Mesendoderm (in vitro differentiated cells): ENCODE measurements around the gene U2SURP.

ENCODE experiments used
- DNase-seq: peaks from one replicate; pipeline ENCODE4 v3.0.0; 2013
- H2AK5ac ChIP-seq: 2 replicates; pipeline ENCODE4 v1.6.1; 2013; ENCODE audit warnings: low read length, inconsistent platforms
- H2BK120ac ChIP-seq: 2 replicates; pipeline ENCODE4 v1.6.1; 2013; ENCODE audit warnings: low read depth, mild to moderate bottlenecking, low read length, moderate library complexity, mixed read lengths
- H2BK15ac ChIP-seq: replicated peaks from 2 replicates; pipeline ENCODE4 v1.6.1; 2013; ENCODE audit warnings: low read depth, mild to moderate bottlenecking, moderate library complexity
- H2BK5ac ChIP-seq: 2 replicates; pipeline ENCODE4 v1.6.1; 2013; ENCODE audit warnings: low read length, inconsistent platforms
- H3K18ac ChIP-seq: 2 replicates; pipeline ENCODE4 v1.6.1; 2013; ENCODE audit warnings: mild to moderate bottlenecking, low read length, mixed read lengths
- H3K23ac ChIP-seq: one replicate; pipeline ENCODE4 v1.6.1; 2013; ENCODE audit warnings: low read length
- H3K27ac ChIP-seq: 2 replicates; pipeline ENCODE4 v1.5.1; 2013; ENCODE audit warnings: low read depth, mild to moderate bottlenecking, inconsistent platforms, low read length, moderate library complexity
- H3K27me3 ChIP-seq: 2 replicates; pipeline ENCODE4 v1.6.1; 2013; ENCODE audit warnings: low read length, control low read depth, mild to moderate bottlenecking, inconsistent platforms; ENCODE audit not compliant: insufficient read depth, poor library complexity
- H3K36me3 ChIP-seq: 2 replicates; pipeline ENCODE4 v1.6.1; 2013; ENCODE audit warnings: low read length, inconsistent platforms; ENCODE audit not compliant: control insufficient read depth, insufficient read depth
- H3K4ac ChIP-seq: one replicate; pipeline ENCODE4 v1.6.1; 2013; ENCODE audit warnings: low read depth, mild to moderate bottlenecking, low read length, moderate library complexity
- H3K4me1 ChIP-seq: 2 replicates; pipeline ENCODE4 v1.6.1; 2013; ENCODE audit warnings: low read depth, low read length, inconsistent platforms; ENCODE audit not compliant: control insufficient read depth
- H3K4me2 ChIP-seq: 2 replicates; pipeline ENCODE4 v1.6.1; 2013; ENCODE audit warnings: low read length
- H3K4me3 ChIP-seq: 2 replicates; pipeline ENCODE4 v1.5.1; 2013; ENCODE audit warnings: mild to moderate bottlenecking, low read length
- H3K56ac ChIP-seq: one replicate; pipeline ENCODE4 v1.6.1; 2013; ENCODE audit warnings: low read length
- H3K79me1 ChIP-seq: 2 replicates; pipeline ENCODE4 v1.6.1; 2013; ENCODE audit warnings: low read length, inconsistent platforms
- H3K79me2 ChIP-seq: 2 replicates; pipeline ENCODE4 v1.6.1; 2013; ENCODE audit warnings: mild to moderate bottlenecking, low read length; ENCODE audit not compliant: control insufficient read depth, insufficient read depth
- H3K9ac ChIP-seq: 2 replicates; pipeline ENCODE4 v1.6.1; 2013; ENCODE audit warnings: low read length, inconsistent platforms
- H4K5ac ChIP-seq: one replicate; pipeline ENCODE4 v1.6.1; 2013; ENCODE audit warnings: low read length
- H4K8ac ChIP-seq: one replicate; pipeline ENCODE4 v1.6.1; 2013; ENCODE audit warnings: low read depth, mild to moderate bottlenecking, control low read depth, low read length, moderate library complexity
- WGBS: extraction: QIAGEN DNeasy Blood & Tissue Kit; methylation state at CpG from one replicate; pipeline ENCODE4 v1.1.7; 2013; ENCODE audit warnings: low lambda C conversion rate, missing lambda C conversion rate; ENCODE audit not compliant: insufficient coverage; ENCODE audit errors: extremely low coverage; 5-methylcytosine and 5-hydroxymethylcytosine counted together

Gene U2SURP

GRCh38 chr3:142981108-142981507, 20.3 kb upstream of the U2SURP start:
- Histone ChIP-seq H3K4me2 (no peak overlapping the region), H3K36me3 (no peaks in the 10 kb centered on the region), H3K27ac (no peak overlapping the region), H2BK5ac (no peak overlapping the region), H4K5ac (no peak overlapping the region), H3K79me2 (no peaks in the 10 kb centered on the region), H3K4ac (no peak overlapping the region), H2AK5ac (no peak overlapping the region), H3K27me3 (no peaks in the 10 kb centered on the region), H3K18ac (no peak overlapping the region), H3K9ac (no peak overlapping the region), H3K79me1 (no peaks in the 10 kb centered on the region), H3K4me3 (no peak overlapping the region), H3K56ac (no peak overlapping the region), H2BK120ac (no peak overlapping the region), H3K23ac (no peak overlapping the region), H3K4me1 (no peaks in the 10 kb centered on the region), H2BK15ac (no peak overlapping the region), H4K8ac (no peak overlapping the region)
- DNase-seq, result peak; percentile 71
- no CpG with 5 or more reads among the region's 3 CpGs for WGBS

- H3K27ac ChIP-seq, result no peak overlapping the region
- no peak overlapping the region for H2BK120ac ChIP-seq
- no peak overlapping the region for H2BK5ac ChIP-seq
- no CpG with 5 or more reads among the region's 7 CpGs for WGBS
- no peak overlapping the region for H3K4ac ChIP-seq
- H3K36me3 ChIP-seq, result no peaks in the 10 kb centered on the region
- no peaks in the 10 kb centered on the region for H3K79me2 ChIP-seq
- no peaks in the 10 kb centered on the region for H3K27me3 ChIP-seq
- H2AK5ac ChIP-seq, result no peak overlapping the region
- H3K4me1 ChIP-seq, result no peaks in the 10 kb centered on the region
- H3K4me2 ChIP-seq, result no peak overlapping the region
- no peak overlapping the region for H3K18ac ChIP-seq
- H3K79me1 ChIP-seq, result no peaks in the 10 kb centered on the region
- H3K4me3 ChIP-seq, result no peak overlapping the region
- no peak overlapping the region for H3K23ac ChIP-seq
- no peak overlapping the region for H4K8ac ChIP-seq
- no peak overlapping the region for H3K56ac ChIP-seq
- no peak overlapping the region for H3K9ac ChIP-seq
- no peak overlapping the region for H2BK15ac ChIP-seq
- DNase-seq, result peak; percentile 42
- H4K5ac ChIP-seq, result no peak overlapping the region
Measured at GRCh38 chr3:142982038-142982773, 19.2 kb upstream of the U2SURP start.

- Histone ChIP-seq H3K4me3 (no peak overlapping the region), H4K8ac (no peak overlapping the region), H3K79me1 (no peaks in the 10 kb centered on the region), H3K56ac (no peak overlapping the region), H2BK120ac (no peak overlapping the region), H3K4ac (no peak overlapping the region), H3K4me2 (no peak overlapping the region), H2BK5ac (no peak overlapping the region), H2AK5ac (no peak overlapping the region), H3K36me3 (no peaks in the 10 kb centered on the region), H3K27ac (no peak overlapping the region), H3K23ac (no peak overlapping the region), H3K9ac (no peak overlapping the region), H3K79me2 (no peaks in the 10 kb centered on the region), H3K18ac (no peak overlapping the region), H3K4me1 (no peaks in the 10 kb centered on the region), H2BK15ac (no peak overlapping the region), H4K5ac (no peak overlapping the region), H3K27me3 (no peaks in the 10 kb centered on the region)
- no CpG with 5 or more reads among the region's 2 CpGs for WGBS
- DNase-seq, result no peak
Measured at GRCh38 chr3:142983318-142983717, 18.1 kb upstream of the U2SURP start.

- H2AK5ac ChIP-seq, result no peak overlapping the region
- no peaks in the 10 kb centered on the region for H3K36me3 ChIP-seq
- no peaks in the 10 kb centered on the region for H3K79me2 ChIP-seq
- H3K79me1 ChIP-seq, result no peaks in the 10 kb centered on the region
- H3K9ac ChIP-seq, result no peak overlapping the region
- H3K27ac ChIP-seq, result no peak overlapping the region
- H4K5ac ChIP-seq, result no peak overlapping the region
- H2BK15ac ChIP-seq, result no peak overlapping the region
- H2BK120ac ChIP-seq, result no peak overlapping the region
- no peaks in the 10 kb centered on the region for H3K4me1 ChIP-seq
- no peak overlapping the region for H2BK5ac ChIP-seq
- H3K4me2 ChIP-seq, result no peak overlapping the region
- no peaks in the 10 kb centered on the region for H3K27me3 ChIP-seq
- H3K56ac ChIP-seq, result no peak overlapping the region
- no peak overlapping the region for H3K23ac ChIP-seq
- no peak for DNase-seq
- WGBS, result no CpG with 5 or more reads among the region's 3 CpGs
- no peak overlapping the region for H3K4me3 ChIP-seq
- no peak overlapping the region for H3K4ac ChIP-seq
- H3K18ac ChIP-seq, result no peak overlapping the region
- no peak overlapping the region for H4K8ac ChIP-seq
Measured at GRCh38 chr3:142984255-142984654, 17.1 kb upstream of the U2SURP start.

- H3K4me3 ChIP-seq, result no peak overlapping the region
- H2BK15ac ChIP-seq, result no peak overlapping the region
- no peak overlapping the region for H4K5ac ChIP-seq
- H4K8ac ChIP-seq, result no peak overlapping the region
- no peak overlapping the region for H2AK5ac ChIP-seq
- no peak overlapping the region for H3K9ac ChIP-seq
- no peaks in the 10 kb centered on the region for H3K36me3 ChIP-seq
- H3K18ac ChIP-seq, result no peak overlapping the region
- no peaks in the 10 kb centered on the region for H3K27me3 ChIP-seq
- H3K4me1 ChIP-seq, result no peaks in the 10 kb centered on the region
- H3K4me2 ChIP-seq, result no peak overlapping the region
- H3K79me2 ChIP-seq, result no peaks in the 10 kb centered on the region
- no peak overlapping the region for H3K27ac ChIP-seq
- no peak overlapping the region for H3K4ac ChIP-seq
- WGBS, result no CpG with 5 or more reads among the region's 5 CpGs
- H3K79me1 ChIP-seq, result no peaks in the 10 kb centered on the region
- no peak overlapping the region for H2BK120ac ChIP-seq
- H3K56ac ChIP-seq, result no peak overlapping the region
- DNase-seq, result peak; percentile 30
- H3K23ac ChIP-seq, result no peak overlapping the region
- H2BK5ac ChIP-seq, result no peak overlapping the region
Measured at GRCh38 chr3:142987080-142987700, 14.2 kb upstream of the U2SURP start.
